MM.1S (cell line): ENCODE results near the gene CPNE2.

Experiments used
- DNase-seq: peaks from one replicate; pipeline ENCODE4 v3.0.0-alpha.2; 2015
- H2AFZ ChIP-seq: fragments of 300-600 bp; sonication (generic); 2 replicates; pipeline ENCODE4 v1.6.0; 2016; ENCODE audit warnings: antibody characterized with exemption, low read length
- H3F3A ChIP-seq: fragments of 300-600 bp; sonication (generic); 2 replicates; pipeline ENCODE4 v1.6.1; 2016; ENCODE audit warnings: mild to moderate bottlenecking, antibody characterized with exemption, low read length, moderate library complexity, mixed read lengths; ENCODE audit not compliant: insufficient read depth
- H3K27ac ChIP-seq: fragments of 300-600 bp; sonication (generic); 2 replicates; pipeline ENCODE4 v1.5.1; 2016; ENCODE audit warnings: mild to moderate bottlenecking, low read length
- H3K27me3 ChIP-seq: fragments of 300-600 bp; sonication (generic); replicated peaks from 2 replicates; pipeline ENCODE4 v1.6.0; 2016; ENCODE audit warnings: low read length; ENCODE audit not compliant: insufficient read depth
- H3K36me3 ChIP-seq: fragments of 300-600 bp; sonication (generic); replicated peaks from 2 replicates; pipeline ENCODE4 v1.6.1; 2016; ENCODE audit warnings: mild to moderate bottlenecking, low read length, mixed read lengths; ENCODE audit not compliant: insufficient read depth
- H3K4me1 ChIP-seq: fragments of 300-600 bp; sonication (generic); 2 replicates; pipeline ENCODE4 v1.6.1; 2016; ENCODE audit warnings: low read length, mixed read lengths
- H3K4me2 ChIP-seq: fragments of 300-600 bp; sonication (generic); 2 replicates; pipeline ENCODE4 v1.6.0; 2016; ENCODE audit warnings: low read depth, low read length
- H3K4me3 ChIP-seq: fragments of 300-600 bp; sonication (generic); 2 replicates; pipeline ENCODE4 v1.5.1; 2016; ENCODE audit warnings: low read length, mixed read lengths
- H3K79me2 ChIP-seq: fragments of 300-600 bp; sonication (generic); 2 replicates; pipeline ENCODE4 v1.6.1; 2016; ENCODE audit warnings: mixed run types, low read length, mixed read lengths
- H3K9ac ChIP-seq: fragments of 300-600 bp; sonication (generic); 2 replicates; pipeline ENCODE4 v1.6.1; 2016; ENCODE audit warnings: low read length, mixed read lengths
- H3K9me2 ChIP-seq: fragments of 300-600 bp; sonication (generic); replicated peaks from 2 replicates; pipeline ENCODE4 v1.6.1; 2016; ENCODE audit warnings: mild to moderate bottlenecking, low read length, mixed read lengths; ENCODE audit not compliant: insufficient read depth
- H3K9me3 ChIP-seq: fragments of 300-600 bp; sonication (generic); replicated peaks from 2 replicates; pipeline ENCODE4 v1.6.1; 2016; ENCODE audit warnings: mild to moderate bottlenecking, low read length, mixed read lengths; ENCODE audit not compliant: insufficient read depth
- H4K20me1 ChIP-seq: fragments of 300-600 bp; sonication (generic); 2 replicates; pipeline ENCODE4 v1.6.1; 2016; ENCODE audit warnings: mild to moderate bottlenecking, low read length, moderate library complexity, mixed read lengths; ENCODE audit not compliant: insufficient read depth
- EZH2 ChIP-seq: fragments of 300-600 bp; sonication (generic); optimal IDR thresholded peaks from 2 replicates; pipeline ENCODE3; 2017; ENCODE audit warnings: low read depth, mild to moderate bottlenecking, antibody characterized with exemption, low read length, mixed read lengths
- EZH2phosphoT487 ChIP-seq: fragments of 300-600 bp; sonication (generic); IDR thresholded peaks from 2 replicates; pipeline ENCODE4 v1.6.1; 2018; ENCODE audit warnings: antibody characterized with exemption, low read length
- TF ChIP-seq, protein P1 (sequence below): fragments of 300-600 bp; sonication (generic); IDR thresholded peaks from 2 replicates; pipeline ENCODE4 v1.5.1; 2016; ENCODE audit warnings: antibody characterized with exemption, low read length, mixed read lengths

The CPNE2 gene

DNA sequence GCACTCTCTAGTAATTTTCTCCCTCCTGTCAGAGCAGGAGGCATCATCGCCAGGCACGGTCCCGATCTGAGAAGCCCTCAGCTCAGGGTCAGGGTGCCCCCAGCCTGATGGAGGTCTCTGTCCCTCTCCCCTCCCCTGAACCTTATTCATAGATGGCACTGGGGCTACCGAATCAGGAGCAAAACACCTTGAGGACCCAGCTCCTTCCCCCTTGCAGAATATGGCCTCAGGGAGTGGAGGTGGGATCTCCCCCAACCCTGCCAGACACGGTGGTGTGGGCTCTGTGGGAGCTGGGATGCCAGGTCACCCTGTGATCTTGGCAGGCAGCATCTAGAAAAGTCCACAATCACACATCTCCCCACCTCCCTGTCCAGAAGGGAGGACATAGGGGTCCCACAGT, 2.5 kb downstream of the CPNE2 start:
- TF ChIP-seq, protein P1, sequence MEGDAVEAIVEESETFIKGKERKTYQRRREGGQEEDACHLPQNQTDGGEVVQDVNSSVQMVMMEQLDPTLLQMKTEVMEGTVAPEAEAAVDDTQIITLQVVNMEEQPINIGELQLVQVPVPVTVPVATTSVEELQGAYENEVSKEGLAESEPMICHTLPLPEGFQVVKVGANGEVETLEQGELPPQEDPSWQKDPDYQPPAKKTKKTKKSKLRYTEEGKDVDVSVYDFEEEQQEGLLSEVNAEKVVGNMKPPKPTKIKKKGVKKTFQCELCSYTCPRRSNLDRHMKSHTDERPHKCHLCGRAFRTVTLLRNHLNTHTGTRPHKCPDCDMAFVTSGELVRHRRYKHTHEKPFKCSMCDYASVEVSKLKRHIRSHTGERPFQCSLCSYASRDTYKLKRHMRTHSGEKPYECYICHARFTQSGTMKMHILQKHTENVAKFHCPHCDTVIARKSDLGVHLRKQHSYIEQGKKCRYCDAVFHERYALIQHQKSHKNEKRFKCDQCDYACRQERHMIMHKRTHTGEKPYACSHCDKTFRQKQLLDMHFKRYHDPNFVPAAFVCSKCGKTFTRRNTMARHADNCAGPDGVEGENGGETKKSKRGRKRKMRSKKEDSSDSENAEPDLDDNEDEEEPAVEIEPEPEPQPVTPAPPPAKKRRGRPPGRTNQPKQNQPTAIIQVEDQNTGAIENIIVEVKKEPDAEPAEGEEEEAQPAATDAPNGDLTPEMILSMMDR, result no peak
- no peak for TF ChIP-seq EZH2phosphoT487
- no peak for TF ChIP-seq EZH2

DNA sequence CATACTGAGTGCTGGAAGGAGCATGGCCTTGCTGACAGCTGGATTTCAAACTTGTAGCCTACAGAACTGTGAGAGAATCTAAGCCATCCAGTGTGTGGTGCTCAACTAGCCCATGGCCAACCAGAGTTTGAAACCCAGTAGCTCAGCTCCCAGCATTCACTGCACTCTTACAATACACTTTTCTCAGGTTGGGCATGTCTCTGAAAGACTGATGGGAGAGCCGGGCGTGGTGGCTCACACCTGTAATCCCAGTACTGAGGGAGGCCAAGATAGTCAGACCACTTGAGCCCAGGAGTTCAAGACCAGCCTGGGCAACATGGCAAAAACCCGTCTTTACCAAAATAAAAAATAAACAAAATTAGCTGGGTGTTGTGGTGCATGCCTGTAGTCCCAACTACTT, 3.8 kb downstream of the CPNE2 start:
- Histone ChIP-seq H3K4me2 (no peak overlapping the region), H3K4me3 (no peak overlapping the region), H3F3A (no peaks in the 10 kb centered on the region), H3K9me2 (no peaks in the 10 kb centered on the region), H3K79me2 (no peaks in the 10 kb centered on the region), H3K9me3 (no peaks in the 10 kb centered on the region), H4K20me1 (no peaks in the 10 kb centered on the region), H3K27me3 (peaks cover 10% of the 10 kb centered on the region), H3K4me1 (no peaks in the 10 kb centered on the region), H2AFZ (no peak overlapping the region), H3K9ac (no peak overlapping the region), H3K27ac (no peak overlapping the region), H3K36me3 (no peaks in the 10 kb centered on the region)
- no peak for DNase-seq
- TF ChIP-seq, protein P1, result no peak
- TF ChIP-seq EZH2 (no peak), EZH2phosphoT487 (no peak)

More for the DNA sequence above, 2.5 kb downstream of the CPNE2 start:
- Histone ChIP-seq H3K27ac (no peak overlapping the region), H3K9me2 (no peaks in the 10 kb centered on the region), H3K79me2 (no peaks in the 10 kb centered on the region), H3K9ac (no peak overlapping the region), H3K9me3 (no peaks in the 10 kb centered on the region), H3K4me1 (no peaks in the 10 kb centered on the region), H3F3A (no peaks in the 10 kb centered on the region), H3K27me3 (peaks cover 17% of the 10 kb centered on the region), H3K4me3 (no peak overlapping the region), H4K20me1 (no peaks in the 10 kb centered on the region), H3K36me3 (no peaks in the 10 kb centered on the region), H3K4me2 (no peak overlapping the region), H2AFZ (no peak overlapping the region)
- no peak for DNase-seq

DNA sequence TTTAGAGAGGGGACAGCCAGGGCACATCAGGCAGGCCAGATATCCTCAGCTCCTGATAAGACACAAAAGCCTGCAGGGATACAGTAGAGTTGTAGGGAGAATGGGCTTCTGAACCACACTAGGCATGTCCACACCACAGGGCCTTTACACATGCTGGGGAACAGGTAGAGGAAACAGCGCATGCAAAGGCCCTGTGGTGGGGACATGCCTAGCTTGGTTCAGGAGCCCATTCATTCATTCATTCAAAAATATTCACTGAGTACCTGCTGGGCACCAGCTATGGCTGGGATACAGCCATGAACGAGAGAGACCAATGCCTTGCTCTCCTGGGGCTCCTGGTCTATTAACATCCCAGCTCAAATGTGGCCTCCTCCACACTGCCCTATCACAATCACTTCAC, 4.4 kb downstream of the CPNE2 start:
- Histone ChIP-seq H3K4me3 (no peak overlapping the region), H3K4me1 (no peaks in the 10 kb centered on the region), H4K20me1 (no peaks in the 10 kb centered on the region), H3F3A (no peaks in the 10 kb centered on the region), H3K9me2 (no peaks in the 10 kb centered on the region), H3K79me2 (no peaks in the 10 kb centered on the region), H3K27me3 (peaks cover 4% of the 10 kb centered on the region), H2AFZ (no peak overlapping the region), H3K36me3 (no peaks in the 10 kb centered on the region), H3K9me3 (no peaks in the 10 kb centered on the region), H3K9ac (no peak overlapping the region), H3K4me2 (no peak overlapping the region), H3K27ac (no peak overlapping the region)
- DNase-seq, result no peak
- no peak for TF ChIP-seq EZH2
- no peak for TF ChIP-seq EZH2phosphoT487
- TF ChIP-seq, protein P1, result no peak
